Hepatocyte (in vitro differentiated cells): Measurements from ENCODE around the gene ACSS2. TPM values are rescaled to one million over a fixed set of nuclear protein-coding genes. Genes with fewer than 3 reads are reported as not detected.

Source experiments
- DNase-seq: peaks from one replicate; pipeline ENCODE4 v3.0.0-alpha.2; 2016; ENCODE audit warnings: low spot score
- H2AFZ ChIP-seq: fragments of 200-600 bp; sonication (generic); 2 replicates; pipeline ENCODE4 v1.6.0; 2016; ENCODE audit warnings: antibody characterized with exemption, mild to moderate bottlenecking
- H3K27ac ChIP-seq: fragments of 200-600 bp; sonication (generic); 2 replicates; pipeline ENCODE4 v1.5.1; 2016; ENCODE audit warnings: mild to moderate bottlenecking
- H3K27me3 ChIP-seq: fragments of 200-600 bp; sonication (generic); 2 replicates; pipeline ENCODE4 v1.6.1; 2016
- H3K36me3 ChIP-seq: fragments of 200-600 bp; sonication (generic); replicated peaks from 2 replicates; pipeline ENCODE4 v1.5.1; 2016; ENCODE audit warnings: low read depth; ENCODE audit not compliant: insufficient read depth
- H3K4me1 ChIP-seq: fragments of 200-600 bp; sonication (generic); 2 replicates; pipeline ENCODE4 v1.5.1; 2016; ENCODE audit warnings: mild to moderate bottlenecking, moderate library complexity; ENCODE audit not compliant: insufficient read depth
- H3K4me2 ChIP-seq: fragments of 200-600 bp; sonication (generic); 2 replicates; pipeline ENCODE4 v1.6.0; 2016
- H3K4me3 ChIP-seq: fragments of 200-600 bp; sonication (generic); 2 replicates; pipeline ENCODE4 v1.5.1; 2016; ENCODE audit warnings: mild to moderate bottlenecking
- H3K79me2 ChIP-seq: fragments of 200-600 bp; sonication (generic); 2 replicates; pipeline ENCODE4 v1.6.0; 2017; ENCODE audit warnings: mild to moderate bottlenecking
- H3K9me2 ChIP-seq: fragments of 200-600 bp; sonication (generic); replicated peaks from 2 replicates; pipeline ENCODE4 v1.6.0; 2017; ENCODE audit warnings: mild to moderate bottlenecking; ENCODE audit not compliant: insufficient read depth
- H3K9me3 ChIP-seq: fragments of 200-600 bp; sonication (generic); 2 replicates; pipeline ENCODE4 v1.5.1; 2016; ENCODE audit warnings: low read depth, mild to moderate bottlenecking
- H4K20me1 ChIP-seq: fragments of 200-600 bp; sonication (generic); 2 replicates; pipeline ENCODE4 v1.6.0; 2016; ENCODE audit warnings: mild to moderate bottlenecking; ENCODE audit not compliant: insufficient read depth, poor library complexity, severe bottlenecking
- CTCF ChIP-seq: fragments of 200-600 bp; sonication (generic); IDR thresholded peaks from 2 replicates; pipeline ENCODE4 v1.5.1; 2016; ENCODE audit warnings: antibody characterized with exemption, mild to moderate bottlenecking; ENCODE audit not compliant: poor library complexity
- EZH2 ChIP-seq: fragments of 200-600 bp; sonication (generic); IDR thresholded peaks from 2 replicates; pipeline ENCODE4 v1.6.1; 2016; ENCODE audit warnings: antibody characterized with exemption, mild to moderate bottlenecking, borderline replicate concordance
- EZH2phosphoT487 ChIP-seq: fragments of 200-600 bp; sonication (generic); IDR thresholded peaks from one replicate; pipeline ENCODE4 v1.6.1; 2018; ENCODE audit warnings: antibody characterized with exemption, mild to moderate bottlenecking, low read depth, moderate library complexity; ENCODE audit not compliant: unreplicated experiment, severe bottlenecking
- WGBS: methylation state at CpG from one replicate; pipeline ENCODE4 v1.1.6; 2016; ENCODE audit warnings: low lambda C conversion rate; ENCODE audit errors: missing lambda C conversion rate; 5-methylcytosine and 5-hydroxymethylcytosine counted together
- polyA plus RNA-seq: library from polyadenylated mRNA; unstranded; fragments of >200 nt; fragmentation: Nextera tagmentation; extraction: Ambion mirVana; gene quantifications from 2 replicates; pipeline ENCODE4 v1.2.1, GENCODE V29; 2016
- total RNA-seq: library from RNA; depleted of rRNA; stranded (reverse); fragments of >200 nt; gene quantifications from 2 replicates; pipeline ENCODE4 v1.2.3, GENCODE V29; 2014

Gene ACSS2
- total and polyA plus RNA-seq, 2 experiments from 2014 or later, result 52.0 to 59.5 TPM

GRCh38 chr20:34849778-34850177 is 26.6 kb upstream of the ACSS2 start:
- H3K4me2 ChIP-seq, result no peak overlapping the region
- H3K9me3 ChIP-seq, result no peaks in the 10 kb centered on the region
- H3K36me3 ChIP-seq, result no peaks in the 10 kb centered on the region
- no peaks in the 10 kb centered on the region for H3K4me1 ChIP-seq
- H3K27ac ChIP-seq, result no peak overlapping the region
- no peak overlapping the region for H2AFZ ChIP-seq
- WGBS, result 83% methylated on average over 9 of the region's 9 CpGs
- H3K4me3 ChIP-seq, result no peak overlapping the region
- H3K9me2 ChIP-seq, result no peaks in the 10 kb centered on the region
- no peak for TF ChIP-seq EZH2
- no peak for TF ChIP-seq CTCF
- no peak for TF ChIP-seq EZH2phosphoT487
- DNase-seq, result no peak
- no peaks in the 10 kb centered on the region for H3K27me3 ChIP-seq
- H4K20me1 ChIP-seq, result no peaks in the 10 kb centered on the region
- H3K79me2 ChIP-seq, result no peaks in the 10 kb centered on the region

- H3K9me3 ChIP-seq, result no peaks in the 10 kb centered on the region
- no peak overlapping the region for H3K27ac ChIP-seq
- H3K36me3 ChIP-seq, result no peaks in the 10 kb centered on the region
- no peak overlapping the region for H3K4me2 ChIP-seq
- H3K9me2 ChIP-seq, result no peaks in the 10 kb centered on the region
- no peaks in the 10 kb centered on the region for H3K27me3 ChIP-seq
- no peaks in the 10 kb centered on the region for H3K4me1 ChIP-seq
- no peak overlapping the region for H2AFZ ChIP-seq
- H4K20me1 ChIP-seq, result no peaks in the 10 kb centered on the region
- H3K79me2 ChIP-seq, result no peaks in the 10 kb centered on the region
- no peak for DNase-seq
- 97% methylated on average over 14 of the region's 14 CpGs for WGBS
- no peak overlapping the region for H3K4me3 ChIP-seq
- TF ChIP-seq EZH2, result no peak
- no peak for TF ChIP-seq CTCF
- no peak for TF ChIP-seq EZH2phosphoT487
These were observed 25.4 kb upstream of the ACSS2 start for GRCh38 chr20:34850969-34851368.

- Histone ChIP-seq H3K9me2 (no peaks in the 10 kb centered on the region), H3K4me3 (no peak overlapping the region), H3K27ac (no peak overlapping the region), H2AFZ (no peak overlapping the region), H4K20me1 (no peaks in the 10 kb centered on the region), H3K36me3 (no peaks in the 10 kb centered on the region), H3K4me2 (no peak overlapping the region), H3K27me3 (no peaks in the 10 kb centered on the region), H3K9me3 (no peaks in the 10 kb centered on the region), H3K79me2 (no peaks in the 10 kb centered on the region), H3K4me1 (no peaks in the 10 kb centered on the region)
- WGBS, result 84% methylated on average over 4 of the region's 4 CpGs
- TF ChIP-seq EZH2phosphoT487, result no peak
- TF ChIP-seq EZH2, result no peak
- TF ChIP-seq CTCF, result no peak
- DNase-seq, result no peak
These were observed 24.1 kb upstream of the ACSS2 start for GRCh38 chr20:34852298-34852697.

- DNase-seq, result no peak
- H3K9me2 ChIP-seq, result no peaks in the 10 kb centered on the region
- no peaks in the 10 kb centered on the region for H3K36me3 ChIP-seq
- 98% methylated on average over 22 of the region's 26 CpGs for WGBS
- no peaks in the 10 kb centered on the region for H4K20me1 ChIP-seq
- H3K4me1 ChIP-seq, result no peaks in the 10 kb centered on the region
- H2AFZ ChIP-seq, result no peak overlapping the region
- H3K79me2 ChIP-seq, result no peaks in the 10 kb centered on the region
- no peak overlapping the region for H3K27ac ChIP-seq
- H3K4me2 ChIP-seq, result no peak overlapping the region
- H3K27me3 ChIP-seq, result no peaks in the 10 kb centered on the region
- no peaks in the 10 kb centered on the region for H3K9me3 ChIP-seq
- no peak overlapping the region for H3K4me3 ChIP-seq
- no peak for TF ChIP-seq EZH2
- TF ChIP-seq EZH2phosphoT487, result no peak
- no peak for TF ChIP-seq CTCF
These were observed 17.0 kb upstream of the ACSS2 start for GRCh38 chr20:34859367-34859766.
